GM10266 (cell line): ENCODE results near the gene TRAPPC3.
A peak's percentile ranks its signal among the peaks of the same experiment; 100 is the strongest.

Experiments used
- DNase-seq: peaks from one replicate; pipeline ENCODE4 v3.0.0; 2012; ENCODE audit errors: extremely low spot score
- CTCF ChIP-seq: IDR thresholded peaks from 2 replicates; pipeline ENCODE4 v1.5.1; 2012; ENCODE audit warnings: mild to moderate bottlenecking, low read depth; ENCODE audit not compliant: control insufficient read depth, insufficient read depth; ENCODE audit errors: missing control alignments

Gene TRAPPC3

GRCh38 chr1:36123356-36123755, 25.9 kb downstream of the TRAPPC3 start:
- no peak for TF ChIP-seq CTCF
- peak; percentile 69 for DNase-seq

GRCh38 chr1:36122062-36123030, 26.9 kb downstream of the TRAPPC3 start:
- DNase-seq: no peak
- TF ChIP-seq CTCF: no peak

GRCh38 chr1:36119456-36119855, 29.8 kb downstream of the TRAPPC3 start:
- TF ChIP-seq CTCF: no peak
- DNase-seq: no peak

GRCh38 chr1:36118447-36119204, 30.7 kb downstream of the TRAPPC3 start:
- TF ChIP-seq CTCF: no peak
- no peak for DNase-seq

- TF ChIP-seq CTCF: no peak
- no peak for DNase-seq
These were observed 32.4 kb downstream of the TRAPPC3 start for GRCh38 chr1:36116901-36117300.

GRCh38 chr1:36115931-36116330, 33.4 kb downstream of the TRAPPC3 start:
- TF ChIP-seq CTCF: no peak
- no peak for DNase-seq

- no peak for DNase-seq
These were observed 34.1 kb downstream of the TRAPPC3 start for GRCh38 chr1:36115200-36115669.

More at GRCh38 chr1:36115200-36115669, 34.1 kb downstream of the TRAPPC3 start:
- TF ChIP-seq CTCF: no peak
